Astrocyte of the cerebellum (primary cell): Measurements from ENCODE around the gene POMZP3.
"Not testable (repeated sequence)": the region's sequence is repeated elsewhere in the genome, so short reads cannot be mapped to it uniquely, and the experiment has no call there.

Experiments
- DNase-seq: peaks from one replicate; pipeline ENCODE4 v3.0.0-alpha.2; 2011; ENCODE audit warnings: low read depth
- H3K4me3 ChIP-seq: 2 replicates; pipeline ENCODE4 v1.5.1; 2011; ENCODE audit warnings: mild to moderate bottlenecking, low read depth, low read length, moderate library complexity
- in situ Hi-C: cut with HindIII; loops from 2 replicates; pipeline ENCODE4 v1.10.0; 2017; ENCODE audit warnings: low sequenced_read_pairs

The POMZP3 gene

GRCh38 chr7:76567311-76567710 is 59.8 kb downstream of the POMZP3 start:
- H3K4me3 ChIP-seq, in situ Hi-C loops, DNase-seq: not testable (repeated sequence)

DNA sequence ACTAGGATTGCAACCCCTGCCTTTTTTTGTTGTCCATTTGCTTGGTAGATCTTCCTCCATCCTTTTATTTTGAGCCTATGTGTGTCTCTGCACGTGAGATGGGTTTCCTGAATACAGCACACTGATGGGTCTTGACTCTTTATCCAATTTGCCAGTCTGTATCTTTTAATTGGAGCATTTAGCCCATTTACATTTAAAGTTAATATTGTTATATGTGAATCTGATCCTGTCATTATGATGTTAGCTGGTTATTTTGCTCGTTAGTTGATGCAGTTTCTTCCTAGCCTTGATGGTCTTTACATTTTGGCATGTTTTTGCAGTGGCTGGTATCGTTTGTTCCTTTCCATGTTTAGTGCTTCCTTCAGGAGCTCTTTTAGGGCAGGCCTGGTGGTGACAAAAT is 62.1 kb downstream of the POMZP3 start:
- in situ Hi-C loops, H3K4me3 ChIP-seq, DNase-seq: not testable (repeated sequence)

DNA sequence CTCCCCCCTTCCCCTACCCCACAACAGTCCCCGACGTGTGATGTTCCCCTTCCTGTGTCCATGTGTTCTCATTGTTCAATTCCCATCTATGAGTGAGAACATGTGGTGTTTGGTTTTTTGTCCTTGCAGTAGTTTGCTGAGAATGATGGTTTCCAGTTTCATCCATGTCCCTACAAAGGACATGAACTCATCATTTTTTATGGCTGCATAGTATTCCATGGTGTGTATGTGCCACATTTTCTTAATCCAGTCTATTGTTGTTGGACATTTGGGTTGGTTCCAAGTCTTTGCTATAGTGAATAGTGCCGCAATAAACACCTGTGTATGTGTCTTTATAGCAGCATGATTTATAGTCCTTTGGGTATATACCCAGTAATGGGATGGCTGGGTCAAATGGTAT is 65.7 kb downstream of the POMZP3 start:
- H3K4me3 ChIP-seq, in situ Hi-C loops, DNase-seq: not testable (repeated sequence)

DNA sequence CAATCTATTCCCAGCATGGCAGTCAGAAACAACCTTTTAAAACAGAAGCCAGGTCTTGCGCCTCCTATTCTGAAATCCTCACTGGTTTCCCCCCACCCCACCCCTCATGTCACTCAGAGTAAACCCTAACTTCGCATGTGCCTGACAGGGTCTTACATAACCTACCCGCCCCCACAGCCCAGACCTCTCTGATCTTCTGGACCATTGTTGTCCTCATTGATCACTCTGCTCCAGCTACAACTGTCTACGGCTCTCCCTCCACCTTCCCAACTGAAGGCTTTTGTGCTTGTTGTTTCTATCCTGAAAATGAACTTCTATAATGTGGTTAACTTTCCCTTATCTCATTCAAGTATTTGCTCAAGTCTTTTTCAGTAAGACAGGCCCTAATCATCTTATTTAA is 66.9 kb downstream of the POMZP3 start:
- not testable (repeated sequence) for H3K4me3 ChIP-seq

More for the DNA sequence above, 66.9 kb downstream of the POMZP3 start:
- in situ Hi-C loops, DNase-seq: not testable (repeated sequence)
